IMR-90 (cell line): ENCODE measurements around the gene SSR4.

Source experiments
- BHLHE40 ChIP-seq: fragments of 150-350 bp; IDR thresholded peaks from 2 replicates; pipeline ENCODE4 v1.6.1; 2016; ENCODE audit warnings: mild to moderate bottlenecking, low read depth, low read length
- CTCF ChIP-seq: conservative IDR thresholded peaks from 2 replicates; pipeline ENCODE4 v1.5.1; 2012; ENCODE audit warnings: mild to moderate bottlenecking, low read depth, low read length, improper control_type of control experiment
- POLR2A ChIP-seq: IDR thresholded peaks from 2 replicates; pipeline ENCODE4 v1.6.1; 2012; ENCODE audit warnings: mild to moderate bottlenecking, low read depth, low read length
- RAD21 ChIP-seq: IDR thresholded peaks from 2 replicates; pipeline ENCODE4 v1.6.1; 2012; ENCODE audit warnings: low read length, improper control_type of control experiment
- USF2 ChIP-seq: fragments of 150-350 bp; IDR thresholded peaks from 2 replicates; pipeline ENCODE4 v1.6.1; 2017; ENCODE audit warnings: mild to moderate bottlenecking, antibody characterized with exemption, low read length, low read depth

- TF ChIP-seq POLR2A (no peak), CTCF (no peak), USF2 (no peak), BHLHE40 (no peak), RAD21 (no peak)
Observed at GRCh38 chrX:153829549-153829798, 35.0 kb downstream of the SSR4 start.
